ENCODE data around the gene CASZ1.

CASZ1 gene

GRCh38 chr1:10670190-10670589, 126.3 kb downstream of the CASZ1 start:
- DNase-seq (ENCODE audit: low read depth), result no peak

DNA sequence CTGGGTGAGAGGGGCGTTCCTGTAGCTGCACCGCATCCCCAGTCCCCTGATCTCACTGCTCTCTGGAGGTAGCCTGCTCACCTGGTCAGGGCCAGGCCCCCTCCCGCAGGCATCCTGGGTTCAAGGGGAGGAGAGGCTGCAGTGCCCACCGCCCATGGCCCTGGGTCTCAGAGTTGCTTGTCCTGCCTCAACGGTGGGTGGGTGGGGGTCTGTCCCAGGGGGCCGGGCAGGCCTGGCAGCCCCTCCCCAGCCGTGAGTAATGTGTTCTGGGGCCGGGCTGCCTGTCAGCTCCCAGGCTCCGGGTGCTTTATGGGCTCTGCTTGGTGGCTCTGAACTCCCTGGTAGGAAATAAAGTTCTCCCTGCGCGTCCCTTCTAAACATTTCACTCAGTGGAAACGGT, 126.9 kb downstream of the CASZ1 start:
- DNase-seq (ENCODE audit: low read depth), result no peak

DNA sequence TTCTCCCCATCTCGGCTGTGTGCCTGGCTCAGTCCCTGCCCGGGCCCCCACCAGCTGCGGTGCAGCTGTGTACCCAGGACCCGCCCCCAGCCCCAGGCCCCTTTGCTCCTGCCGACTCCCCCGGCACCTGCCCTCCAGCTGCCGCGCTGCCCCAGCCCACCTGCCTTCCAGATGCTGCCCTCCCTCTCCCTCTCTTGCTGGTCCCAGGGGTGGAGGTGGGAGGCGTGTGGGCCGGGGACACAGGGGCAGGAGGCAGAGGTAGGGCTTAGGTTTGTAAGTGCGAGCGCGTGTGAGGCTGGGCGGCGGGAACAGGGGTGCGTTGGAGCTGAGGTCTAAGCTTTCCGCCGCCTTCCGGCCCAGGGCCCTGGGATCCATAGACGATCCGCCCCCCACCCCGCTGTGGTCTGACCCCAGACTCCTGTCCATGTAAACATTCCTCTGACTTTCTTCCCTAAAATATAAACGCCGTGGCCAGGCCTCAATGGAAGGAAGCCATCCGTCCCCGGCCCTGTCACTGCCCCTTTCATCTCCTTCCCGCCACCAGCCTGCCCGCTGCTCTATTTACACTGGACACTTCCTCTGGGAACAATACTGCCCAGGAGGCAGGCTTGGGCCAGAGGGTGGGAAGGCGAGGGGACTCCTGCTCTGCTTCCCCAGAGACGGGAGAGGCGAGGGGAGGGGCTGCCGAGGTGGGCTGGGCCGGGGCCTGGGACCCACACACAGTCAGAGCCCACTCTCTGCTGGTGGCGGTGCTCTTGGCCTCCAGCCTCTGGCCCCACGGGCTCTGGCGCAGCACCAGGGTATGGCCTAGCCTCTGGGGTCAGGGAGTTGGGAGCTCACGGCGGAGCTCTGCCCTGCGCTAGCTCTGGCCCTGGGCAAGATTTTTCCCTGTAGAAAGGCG, 128.3 kb downstream of the CASZ1 start:
- no peak for DNase-seq (ENCODE audit: low read depth)

- no peak for DNase-seq (ENCODE audit: low read depth)
Observed at GRCh38 chr1:10665930-10666850, 130.3 kb downstream of the CASZ1 start.

DNA sequence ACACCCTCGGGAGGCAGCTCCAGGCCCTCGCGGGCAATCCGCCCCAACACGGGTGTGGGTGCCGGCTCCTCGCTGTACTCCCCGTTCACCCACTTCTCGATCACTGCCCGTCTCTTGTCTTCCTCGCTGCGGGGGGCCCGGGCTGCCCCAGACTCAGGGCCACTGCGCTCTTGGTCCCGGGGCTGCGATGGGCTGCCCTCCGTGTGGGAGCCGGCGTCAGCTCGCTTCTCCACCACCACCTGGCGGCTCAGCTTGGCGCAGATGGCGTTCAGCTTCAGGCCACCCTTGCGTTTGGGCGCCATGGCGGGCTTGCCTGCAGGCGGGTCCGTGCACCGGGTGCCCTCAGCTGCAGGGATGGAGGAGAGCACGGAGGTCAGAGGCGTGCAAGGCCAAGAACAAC, 131.2 kb downstream of the CASZ1 start:
- no peak for DNase-seq (ENCODE audit: low read depth)

GRCh38 chr1:10664251-10664650, 132.2 kb downstream of the CASZ1 start:
- DNase-seq (ENCODE audit: low read depth), result no peak

DNA sequence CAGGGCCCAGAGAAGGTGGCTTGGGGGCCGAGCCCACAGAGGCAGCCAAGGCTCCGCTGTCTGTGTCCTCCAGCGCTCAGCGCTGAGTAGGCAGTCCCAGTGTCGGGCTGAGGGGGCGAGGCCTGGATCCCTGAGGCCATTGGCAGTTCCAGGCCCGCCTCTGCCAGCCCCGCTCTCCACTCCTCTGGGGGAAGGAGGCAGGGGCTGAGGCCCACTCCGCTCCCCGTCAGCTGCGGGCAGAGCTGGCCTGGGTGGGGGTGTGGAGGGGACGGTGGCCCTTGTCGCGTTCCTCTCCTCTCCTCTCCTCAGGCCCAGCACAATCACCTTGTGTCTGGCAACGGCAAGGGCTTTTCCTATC, 132.8 kb downstream of the CASZ1 start:
- no peak for DNase-seq (ENCODE audit: low read depth)

GRCh38 chr1:10662824-10663677, 133.4 kb downstream of the CASZ1 start:
- no peak for DNase-seq (ENCODE audit: low read depth)

DNA sequence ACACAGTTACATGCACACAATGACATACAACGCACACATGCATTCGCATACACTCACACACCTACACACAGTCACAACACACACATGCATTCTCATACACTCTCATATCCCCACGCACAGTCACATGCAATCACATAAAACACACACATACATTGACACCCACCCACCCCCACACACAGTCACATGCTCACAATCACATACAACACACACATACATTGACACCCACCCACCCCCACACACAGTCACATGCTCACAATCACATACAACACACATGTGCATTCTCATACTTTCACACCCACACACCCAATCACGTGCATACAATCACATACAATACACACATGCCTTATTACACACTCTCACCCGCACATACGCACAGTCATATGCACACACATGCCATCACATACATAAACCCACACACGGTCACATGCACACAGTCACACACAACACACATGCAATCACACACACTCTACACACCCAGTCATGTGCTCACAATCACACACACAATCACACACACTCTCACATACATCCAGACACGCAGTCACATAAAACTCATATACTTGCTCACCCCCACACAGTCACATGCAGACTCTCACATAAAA, 134.3 kb downstream of the CASZ1 start:
- no peak for DNase-seq (ENCODE audit: low read depth)

GRCh38 chr1:10661453-10661852, 135.0 kb downstream of the CASZ1 start:
- no peak for DNase-seq (ENCODE audit: low read depth)

DNA sequence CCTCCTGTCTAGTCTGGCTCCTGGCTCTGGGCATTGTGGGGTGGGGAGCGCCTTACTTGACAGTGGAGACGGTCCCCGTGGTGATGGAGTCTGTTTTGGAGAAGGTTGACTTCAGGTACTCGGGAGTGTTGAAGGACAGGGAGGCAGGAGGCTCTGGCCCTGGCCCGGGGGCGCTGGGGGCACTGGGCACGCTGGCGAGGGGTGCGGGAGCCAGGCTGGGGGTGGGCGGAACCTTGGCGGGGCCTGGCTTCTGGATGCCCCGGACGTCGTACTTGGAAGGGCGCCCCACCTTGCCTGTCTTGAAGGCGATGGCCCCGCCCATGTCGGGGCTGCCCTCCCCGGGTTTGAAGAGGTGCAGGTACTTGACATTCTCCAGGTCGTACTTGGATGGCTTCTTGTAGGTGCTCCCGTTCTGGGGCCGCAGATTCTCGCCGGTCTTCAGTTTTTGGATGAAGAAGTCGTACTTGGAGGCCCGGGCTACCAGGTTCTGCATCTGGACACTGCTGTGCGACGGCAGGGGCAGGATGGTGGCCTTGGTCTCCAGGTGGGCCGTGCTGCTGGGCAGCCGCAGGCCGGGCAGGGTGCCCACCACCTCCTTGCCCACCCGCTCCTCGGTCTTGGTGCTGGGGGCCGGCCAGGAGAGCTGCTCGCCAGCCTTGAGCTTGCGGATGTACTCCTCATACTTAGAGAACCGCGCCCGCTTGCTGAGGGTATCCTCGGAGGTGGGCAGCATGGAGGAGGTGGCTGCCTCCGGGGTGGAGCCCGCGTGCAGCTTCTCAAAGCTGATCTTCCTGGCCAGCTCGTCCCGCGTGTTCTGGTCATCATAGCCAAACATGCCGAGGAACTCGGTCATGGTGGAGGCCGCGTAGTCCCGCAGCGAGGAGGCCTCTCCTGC, 136.6 kb downstream of the CASZ1 start:
- no peak for DNase-seq (ENCODE audit: low read depth)

GRCh38 chr1:10659218-10659617, 137.2 kb downstream of the CASZ1 start:
- no peak for DNase-seq (ENCODE audit: low read depth)

DNA sequence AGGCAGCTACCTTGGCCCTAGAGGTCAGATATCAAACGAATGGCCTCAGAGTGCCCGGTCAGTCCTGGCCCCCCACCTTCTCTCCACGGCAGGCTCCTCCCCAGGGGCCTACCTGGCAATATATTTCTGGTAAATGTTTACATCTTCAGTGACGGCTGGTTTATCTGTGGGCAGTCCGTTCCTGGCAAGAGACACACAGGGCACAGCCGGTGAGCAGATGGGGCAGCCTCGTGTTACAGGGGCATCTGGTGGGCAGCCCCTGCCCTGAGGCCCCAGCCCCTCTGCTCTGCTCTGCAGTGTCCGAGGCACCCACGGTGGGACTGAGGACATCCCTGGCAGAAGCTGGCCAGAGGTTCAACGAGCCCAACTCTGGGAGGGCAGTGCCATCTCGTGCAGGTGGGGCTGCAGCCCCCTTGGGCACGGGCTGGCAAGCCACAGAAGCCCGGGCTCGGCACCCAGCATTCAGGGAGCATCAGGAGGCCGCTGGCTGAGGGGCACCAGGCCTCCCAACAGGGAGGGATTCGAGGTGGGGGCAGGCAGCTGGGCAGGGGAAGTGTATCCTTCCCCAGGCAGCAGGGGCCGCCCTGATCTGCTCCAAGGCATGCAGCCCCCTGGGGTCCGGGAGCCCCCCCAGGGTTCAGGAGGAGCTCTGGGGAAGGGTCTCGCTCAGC, 137.9 kb downstream of the CASZ1 start:
- DNase-seq (ENCODE audit: low read depth), result no peak

- no peak for DNase-seq (ENCODE audit: low read depth)
Observed at GRCh38 chr1:10657088-10657847, 139.2 kb downstream of the CASZ1 start.

DNA sequence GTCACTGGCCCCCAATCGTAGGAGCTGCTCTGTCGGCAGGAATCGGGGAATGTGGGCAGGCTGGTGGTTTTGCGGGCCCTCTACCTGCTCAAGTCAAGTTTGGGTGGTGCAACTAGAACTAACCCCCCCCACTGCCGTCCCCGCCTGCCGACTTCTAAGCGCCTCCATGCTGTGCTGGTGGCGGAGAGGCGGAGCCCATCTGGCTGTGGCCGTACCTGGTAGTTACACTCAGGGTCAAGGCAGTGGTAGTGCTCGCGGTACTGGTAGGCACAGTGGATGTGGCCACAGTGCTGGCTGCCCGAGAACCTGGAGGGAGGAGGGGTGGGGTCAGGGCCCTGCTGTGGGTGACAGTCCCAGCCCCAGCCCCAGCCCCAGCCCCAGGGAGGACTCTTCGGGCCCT, 140.0 kb downstream of the CASZ1 start:
- no peak for DNase-seq (ENCODE audit: low read depth)

GRCh38 chr1:10655002-10655401, 141.4 kb downstream of the CASZ1 start:
- DNase-seq (ENCODE audit: low read depth), result no peak

- no peak for DNase-seq (ENCODE audit: low read depth)
Observed at GRCh38 chr1:10653370-10654125, 142.9 kb downstream of the CASZ1 start.

- DNase-seq (ENCODE audit: low read depth), result no peak
Observed at GRCh38 chr1:10652626-10653025, 143.8 kb downstream of the CASZ1 start.

GRCh38 chr1:10651793-10652192, 144.7 kb downstream of the CASZ1 start:
- DNase-seq (ENCODE audit: low read depth), result no peak
